OCI-LY7 (cell line): Measurements from ENCODE around the gene CHST11.

Experiments used
- EZH2phosphoT487 ChIP-seq: fragments of 200-600 bp; sonication (generic); IDR thresholded peaks from 2 replicates; pipeline ENCODE4 v1.6.1; 2018; ENCODE audit warnings: low read depth, borderline replicate concordance, mild to moderate bottlenecking, mixed run types, antibody characterized with exemption, low read length, moderate library complexity, mixed read lengths
- TF ChIP-seq, protein P1 (sequence below): fragments of 200-600 bp; sonication (generic); conservative IDR thresholded peaks from 2 replicates; pipeline ENCODE4 v1.5.1; 2014; ENCODE audit warnings: mild to moderate bottlenecking, antibody characterized with exemption, low read length, moderate library complexity, mixed read lengths

DNA sequence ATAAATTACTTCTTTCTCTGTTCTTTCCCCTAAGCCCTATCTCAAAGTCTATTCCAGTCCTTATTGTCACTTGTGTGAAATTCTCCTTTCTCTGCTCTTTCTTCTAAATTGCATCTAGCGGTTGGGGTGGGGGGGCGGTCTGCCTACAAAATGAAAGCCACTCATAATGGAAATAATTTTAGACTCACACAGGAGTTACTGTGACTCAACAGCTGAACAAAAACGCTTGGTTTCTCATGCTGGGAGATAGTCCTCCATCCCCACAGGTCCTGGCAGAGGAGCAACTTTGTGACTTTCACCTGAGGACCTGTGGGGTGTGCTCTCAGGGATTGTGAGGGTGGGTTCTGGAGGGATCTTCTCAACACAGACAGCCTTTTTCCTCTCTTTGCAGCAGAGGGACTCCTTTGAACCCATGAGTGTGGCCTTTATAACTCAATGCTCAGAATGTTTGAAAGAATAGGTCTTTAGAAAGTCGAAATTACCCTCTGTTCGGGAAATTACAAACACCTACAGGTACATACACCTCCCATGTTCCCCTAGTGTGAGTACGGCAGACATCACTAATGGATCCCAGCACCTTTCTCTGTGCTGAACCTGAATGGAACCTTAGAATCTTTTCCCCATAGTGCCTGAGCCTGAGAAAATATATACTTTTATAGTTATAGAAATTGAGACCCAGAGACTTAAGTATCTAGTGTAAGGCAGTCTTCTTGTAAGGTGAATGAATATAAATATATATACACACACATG, 109.7 kb downstream of the CHST11 start:
- TF ChIP-seq, protein P1, sequence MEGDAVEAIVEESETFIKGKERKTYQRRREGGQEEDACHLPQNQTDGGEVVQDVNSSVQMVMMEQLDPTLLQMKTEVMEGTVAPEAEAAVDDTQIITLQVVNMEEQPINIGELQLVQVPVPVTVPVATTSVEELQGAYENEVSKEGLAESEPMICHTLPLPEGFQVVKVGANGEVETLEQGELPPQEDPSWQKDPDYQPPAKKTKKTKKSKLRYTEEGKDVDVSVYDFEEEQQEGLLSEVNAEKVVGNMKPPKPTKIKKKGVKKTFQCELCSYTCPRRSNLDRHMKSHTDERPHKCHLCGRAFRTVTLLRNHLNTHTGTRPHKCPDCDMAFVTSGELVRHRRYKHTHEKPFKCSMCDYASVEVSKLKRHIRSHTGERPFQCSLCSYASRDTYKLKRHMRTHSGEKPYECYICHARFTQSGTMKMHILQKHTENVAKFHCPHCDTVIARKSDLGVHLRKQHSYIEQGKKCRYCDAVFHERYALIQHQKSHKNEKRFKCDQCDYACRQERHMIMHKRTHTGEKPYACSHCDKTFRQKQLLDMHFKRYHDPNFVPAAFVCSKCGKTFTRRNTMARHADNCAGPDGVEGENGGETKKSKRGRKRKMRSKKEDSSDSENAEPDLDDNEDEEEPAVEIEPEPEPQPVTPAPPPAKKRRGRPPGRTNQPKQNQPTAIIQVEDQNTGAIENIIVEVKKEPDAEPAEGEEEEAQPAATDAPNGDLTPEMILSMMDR = no peak
- TF ChIP-seq EZH2phosphoT487 = no peak
